ENCODE measurements around the gene STT3B.

GRCh38 chr3:31538801-31539200, 6.1 kb downstream of the STT3B start:
- TF ChIP-seq POLR2AphosphoS5 (IDR thresholded peaks at IDR 0.05) (no peak), CTCF (IDR thresholded peaks at IDR 0.05 in 8 of 11, conservative IDR thresholded peaks at IDR 0.05 in 3 of 11) (no peak), POLR2A (IDR thresholded peaks at IDR 0.05) (no peak)

Data from spleen (tissue), 7 donors.